A673 (cell line): Measurements from ENCODE around the gene ENTREP1. TPM values are rescaled to one million over a fixed set of nuclear protein-coding genes. Genes with fewer than 3 reads are reported as not detected.

Experiments used
- BruUV-seq: library from RNA; stranded (reverse); fragments of 400-500 nt; replicated peaks from 2 replicates; lab custom pipeline; 2021; lab: Mats Ljungman, UMichigan
- CTCF ChIA-PET: fragments of 300-600 bp; sonication (Branson Sonifier 250); formaldehyde crosslinking; loops from one replicate; lab custom pipeline; 2022; ENCODE audit warnings: antibody characterized with exemption; lab: Charles Lee
- POLR2A ChIA-PET: fragments of 300-600 bp; sonication (Branson Sonifier 250); formaldehyde crosslinking; loops from one replicate; lab custom pipeline; 2022; ENCODE audit warnings: antibody characterized with exemption; ENCODE audit not compliant: low non-redundant PET; lab: Charles Lee
- DNase-seq: peaks from one replicate; pipeline ENCODE4 v3.0.0-alpha.2; 2015; ENCODE audit warnings: low spot score
- H3K27ac ChIP-seq: fragments of 200-600 bp; sonication (generic); 2 replicates; pipeline ENCODE4 v1.5.1; 2016; ENCODE audit warnings: mixed run types, low read depth, mild to moderate bottlenecking, mixed read lengths, antibody characterized with exemption, low read length; ENCODE audit not compliant: poor library complexity, severe bottlenecking
- H3K27me3 ChIP-seq: fragments of 200-600 bp; sonication (generic); replicated peaks from 2 replicates; pipeline ENCODE4 v1.6.1; 2017; ENCODE audit warnings: mixed run types, low read depth, mild to moderate bottlenecking, mixed read lengths, antibody characterized with exemption, low read length; ENCODE audit not compliant: insufficient read depth, poor library complexity
- H3K36me3 ChIP-seq: fragments of 200-600 bp; sonication (generic); 2 replicates; pipeline ENCODE4 v1.6.1; 2016; ENCODE audit warnings: mixed run types, mild to moderate bottlenecking, mixed read lengths, antibody characterized with exemption, low read length; ENCODE audit not compliant: insufficient read depth, poor library complexity, severe bottlenecking
- H3K4me1 ChIP-seq: fragments of 200-600 bp; sonication (generic); 2 replicates; pipeline ENCODE4 v1.6.1; 2017; ENCODE audit warnings: mixed run types, mild to moderate bottlenecking, mixed read lengths, antibody characterized with exemption, low read length; ENCODE audit not compliant: insufficient read depth, poor library complexity, severe bottlenecking
- H3K4me3 ChIP-seq: fragments of 200-600 bp; sonication (generic); 2 replicates; pipeline ENCODE4 v1.5.1; 2016; ENCODE audit warnings: low read depth, mixed run types, mild to moderate bottlenecking, mixed read lengths, low read length; ENCODE audit not compliant: poor library complexity, severe bottlenecking
- H3K9me3 ChIP-seq: fragments of 200-600 bp; sonication (generic); 2 replicates; pipeline ENCODE4 v1.6.1; 2016; ENCODE audit warnings: mixed run types, low read depth, mild to moderate bottlenecking, mixed read lengths, antibody characterized with exemption, low read length; ENCODE audit not compliant: poor library complexity, severe bottlenecking
- EZH2 ChIP-seq: fragments of 200-600 bp; sonication (generic); IDR thresholded peaks from 2 replicates; pipeline ENCODE4 v1.6.1; 2017; ENCODE audit warnings: borderline replicate concordance, low read depth, mild to moderate bottlenecking, mixed read lengths, antibody characterized with exemption, low read length; ENCODE audit not compliant: poor library complexity, severe bottlenecking
- intact Hi-C: fragments of 100-400 bp; cut with micrococcal nuclease; formaldehyde crosslinking; loops from one replicate; pipeline ENCODE4 v1.10.0; 2022; ENCODE audit not compliant: unreplicated experiment
- total RNA-seq: library from RNA; stranded (reverse); gene quantifications from 2 replicates; pipeline ENCODE4 v1.2.3, GENCODE V29; 2021
- TF ChIP-seq, protein P1 (sequence below): fragments of 300-800, 200-600 bp; sonication (generic); conservative IDR thresholded peaks from 2 replicates; pipeline ENCODE4 v1.5.1; 2017; ENCODE audit warnings: low read depth, mild to moderate bottlenecking, antibody characterized with exemption, low read length, moderate library complexity, mixed read lengths

Gene ENTREP1
- total RNA-seq, 1 experiment from 2014 or later = not detected

DNA sequence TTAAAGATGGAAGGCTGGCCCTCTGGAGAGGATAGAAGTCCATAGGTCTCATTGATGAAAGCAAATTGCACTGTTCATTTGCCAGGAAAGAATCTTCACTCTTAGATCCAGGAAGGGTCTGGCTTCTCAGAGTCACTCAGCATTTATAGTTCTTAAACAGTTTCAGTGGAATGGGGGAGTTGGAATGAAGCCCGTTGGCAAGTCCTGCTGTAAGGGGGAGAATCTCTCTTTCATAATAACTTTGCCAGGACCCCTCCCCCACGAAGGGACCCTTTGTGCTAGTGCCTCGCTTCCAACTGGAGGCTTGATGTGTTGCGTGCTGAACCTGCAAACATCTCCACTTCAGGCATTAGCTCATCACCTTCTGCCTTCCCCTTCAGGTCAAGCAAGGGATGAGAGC is 57.1 kb downstream of the ENTREP1 start:
- no peaks in the 10 kb centered on the region for H3K36me3 ChIP-seq
- intact Hi-C loops = no loop called here
- H3K27ac ChIP-seq = no peak overlapping the region
- CTCF ChIA-PET = no interaction called here
- POLR2A ChIA-PET = no interaction called here
- BruUV-seq = no TSS peak
- peaks cover 30% of the 10 kb centered on the region for H3K27me3 ChIP-seq
- no peak for DNase-seq
- H3K9me3 ChIP-seq = no peaks in the 10 kb centered on the region
- no peaks in the 10 kb centered on the region for H3K4me1 ChIP-seq
- H3K4me3 ChIP-seq = no peak overlapping the region
- TF ChIP-seq, protein P1, sequence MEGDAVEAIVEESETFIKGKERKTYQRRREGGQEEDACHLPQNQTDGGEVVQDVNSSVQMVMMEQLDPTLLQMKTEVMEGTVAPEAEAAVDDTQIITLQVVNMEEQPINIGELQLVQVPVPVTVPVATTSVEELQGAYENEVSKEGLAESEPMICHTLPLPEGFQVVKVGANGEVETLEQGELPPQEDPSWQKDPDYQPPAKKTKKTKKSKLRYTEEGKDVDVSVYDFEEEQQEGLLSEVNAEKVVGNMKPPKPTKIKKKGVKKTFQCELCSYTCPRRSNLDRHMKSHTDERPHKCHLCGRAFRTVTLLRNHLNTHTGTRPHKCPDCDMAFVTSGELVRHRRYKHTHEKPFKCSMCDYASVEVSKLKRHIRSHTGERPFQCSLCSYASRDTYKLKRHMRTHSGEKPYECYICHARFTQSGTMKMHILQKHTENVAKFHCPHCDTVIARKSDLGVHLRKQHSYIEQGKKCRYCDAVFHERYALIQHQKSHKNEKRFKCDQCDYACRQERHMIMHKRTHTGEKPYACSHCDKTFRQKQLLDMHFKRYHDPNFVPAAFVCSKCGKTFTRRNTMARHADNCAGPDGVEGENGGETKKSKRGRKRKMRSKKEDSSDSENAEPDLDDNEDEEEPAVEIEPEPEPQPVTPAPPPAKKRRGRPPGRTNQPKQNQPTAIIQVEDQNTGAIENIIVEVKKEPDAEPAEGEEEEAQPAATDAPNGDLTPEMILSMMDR = no peak
- TF ChIP-seq EZH2 = no peak

DNA sequence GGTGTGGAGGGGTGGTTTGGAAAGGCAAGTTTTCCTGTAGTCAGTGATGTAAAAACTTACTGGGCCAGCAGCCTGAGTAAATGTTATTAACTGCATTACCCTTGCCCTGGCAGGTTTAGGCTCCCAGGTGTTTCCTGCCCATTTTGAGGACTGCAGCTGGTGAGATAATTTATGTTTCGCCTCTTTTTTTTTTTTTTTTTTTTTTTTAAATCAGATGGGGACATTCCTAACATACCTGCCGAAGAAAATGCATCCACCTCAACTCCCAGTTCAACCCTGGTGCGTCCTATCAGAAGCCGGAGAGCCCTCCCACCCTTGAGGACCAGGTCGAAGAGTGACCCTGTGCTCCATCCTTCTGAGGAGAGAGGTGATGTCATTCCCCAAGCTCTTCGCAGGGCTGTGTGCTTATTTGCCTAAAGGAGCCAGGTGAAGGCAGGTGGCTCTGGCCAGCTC is 60.6 kb downstream of the ENTREP1 start:
- no peak for DNase-seq
- Histone ChIP-seq H3K27me3 (peaks cover 58% of the 10 kb centered on the region), H3K9me3 (no peaks in the 10 kb centered on the region), H3K36me3 (no peaks in the 10 kb centered on the region), H3K27ac (no peak overlapping the region), H3K4me1 (no peaks in the 10 kb centered on the region), H3K4me3 (no peak overlapping the region)
- CTCF ChIA-PET = no interaction called here
- POLR2A ChIA-PET = no interaction called here
- BruUV-seq = no TSS peak
- intact Hi-C loops = no loop called here
- TF ChIP-seq EZH2 = no peak
- TF ChIP-seq, protein P1 = no peak

DNA sequence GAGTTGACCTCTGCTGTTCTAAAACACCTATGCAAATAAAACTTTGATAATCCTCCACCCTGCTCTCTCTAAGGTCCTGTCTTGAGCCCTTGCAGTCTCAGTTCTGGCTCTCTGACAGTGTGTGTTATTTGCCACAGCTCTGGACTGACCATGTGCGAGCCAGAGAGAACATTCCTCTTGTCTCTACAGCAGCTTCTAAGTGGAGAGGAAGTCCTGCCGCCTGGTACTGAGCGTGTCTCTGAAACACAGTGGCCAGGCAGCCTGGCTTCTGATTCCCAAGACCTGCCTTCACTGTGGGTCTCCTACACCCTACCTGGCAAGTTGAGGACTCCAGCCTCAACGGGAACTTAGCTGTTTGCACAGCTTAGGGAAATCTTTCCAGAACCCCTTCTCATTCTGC is 61.6 kb downstream of the ENTREP1 start:
- no TSS peak for BruUV-seq
- H3K36me3 ChIP-seq = no peaks in the 10 kb centered on the region
- H3K27ac ChIP-seq = no peak overlapping the region
- TF ChIP-seq EZH2 = no peak
- TF ChIP-seq, protein P1 = no peak
- POLR2A ChIA-PET = no interaction called here
- peaks cover 58% of the 10 kb centered on the region for H3K27me3 ChIP-seq
- no peak for DNase-seq
- CTCF ChIA-PET = no interaction called here
- no peaks in the 10 kb centered on the region for H3K4me1 ChIP-seq
- no peaks in the 10 kb centered on the region for H3K9me3 ChIP-seq
- no peak overlapping the region for H3K4me3 ChIP-seq
- intact Hi-C loops = no loop called here
